Erythroblast (primary cell): ENCODE data around the gene PAX2.

Source experiments
- DNase-seq, 2 experiments: peaks; one replicate each; lab custom pipeline; 2025; lab: John Stamatoyannopoulos, UW
- GATA1 ChIP-seq: IDR thresholded peaks from 2 replicates; pipeline ENCODE4 v1.6.1; 2011; ENCODE audit warnings: low read depth, mild to moderate bottlenecking, control low read depth, low read length, moderate library complexity
- POLR2A ChIP-seq: IDR thresholded peaks from 2 replicates; pipeline ENCODE4 v1.6.1; 2011; ENCODE audit warnings: mild to moderate bottlenecking, low read length

Gene PAX2

GRCh38 chr10:100715101-100715444 lies 30.3 kb upstream of the PAX2 start:
- no peak for DNase-seq
- no peak for TF ChIP-seq GATA1
- TF ChIP-seq POLR2A = no peak

GRCh38 chr10:100715445-100716385 lies 29.7 kb upstream of the PAX2 start:
- TF ChIP-seq GATA1 = no peak
- no peak for TF ChIP-seq POLR2A
- no peak for DNase-seq

GRCh38 chr10:100717166-100717565 lies 28.2 kb upstream of the PAX2 start:
- TF ChIP-seq POLR2A = no peak
- no peak for TF ChIP-seq GATA1
- no peak for DNase-seq

- no peak for TF ChIP-seq GATA1
- no peak for TF ChIP-seq POLR2A
- DNase-seq = no peak
These were observed 27.1 kb upstream of the PAX2 start for GRCh38 chr10:100718197-100718742.

DNA sequence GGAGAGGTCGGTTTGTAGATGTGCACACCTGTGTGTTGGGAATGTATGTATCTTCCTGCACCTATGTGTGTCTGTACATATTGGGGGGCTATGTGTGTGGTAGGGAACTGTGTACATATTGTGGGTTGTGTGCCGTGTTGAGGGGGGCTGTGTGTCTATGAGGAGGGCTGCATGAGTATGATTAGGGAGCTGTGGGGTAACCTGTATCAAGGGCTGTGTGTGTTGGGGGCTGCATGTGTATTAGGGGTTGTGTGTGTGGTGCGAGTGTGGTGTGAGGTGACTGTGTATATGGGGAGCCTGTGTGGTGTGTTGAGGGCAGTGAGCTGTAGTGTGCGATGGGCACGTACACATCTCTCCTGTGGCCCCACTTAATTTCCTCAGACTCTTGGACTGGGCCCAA lies 22.2 kb upstream of the PAX2 start:
- DNase-seq = no peak
- no peak for TF ChIP-seq GATA1
- TF ChIP-seq POLR2A = no peak

DNA sequence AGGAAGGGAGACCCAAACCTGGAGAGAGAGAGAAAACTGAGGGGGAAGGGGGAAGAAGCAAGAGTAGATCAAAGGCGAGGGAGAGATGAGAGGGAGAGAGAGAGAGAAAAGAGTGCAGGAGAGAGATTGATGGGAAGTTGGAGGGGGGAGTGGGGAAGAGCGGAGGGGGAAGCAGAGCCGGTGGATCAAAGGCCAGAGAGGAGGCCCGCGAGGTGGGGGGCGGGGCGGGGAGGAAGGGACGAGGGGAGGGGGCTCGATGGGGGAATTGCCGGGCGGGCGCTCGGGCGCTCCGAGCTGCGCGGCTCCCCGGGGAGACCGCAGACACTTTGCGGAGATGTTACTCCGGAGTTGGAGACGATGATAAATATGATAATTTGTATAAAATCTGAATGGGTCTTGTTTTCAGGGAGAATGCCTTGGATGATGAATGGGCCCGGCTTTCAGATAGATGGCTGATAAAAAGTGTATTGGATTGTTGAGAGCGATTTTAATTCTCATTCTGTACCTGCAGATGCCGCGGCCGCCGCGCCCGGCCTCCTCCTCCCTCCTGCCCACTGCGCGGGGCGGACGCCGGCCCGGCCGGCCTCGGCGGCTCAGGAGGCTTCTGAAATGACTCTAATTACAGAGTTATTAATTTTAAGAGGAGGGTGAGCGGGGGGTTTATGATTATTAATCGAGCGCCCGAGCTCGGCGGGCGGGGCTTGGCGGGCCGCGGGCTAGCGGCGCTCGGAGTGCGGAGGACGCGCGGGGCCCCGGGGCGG lies 21.4 kb upstream of the PAX2 start:
- TF ChIP-seq POLR2A (no peak), GATA1 (no peak)
- no peak for DNase-seq

- DNase-seq = no peak
- TF ChIP-seq GATA1 (no peak), POLR2A (no peak)
These were observed 20.8 kb upstream of the PAX2 start for GRCh38 chr10:100724531-100725027.

DNA sequence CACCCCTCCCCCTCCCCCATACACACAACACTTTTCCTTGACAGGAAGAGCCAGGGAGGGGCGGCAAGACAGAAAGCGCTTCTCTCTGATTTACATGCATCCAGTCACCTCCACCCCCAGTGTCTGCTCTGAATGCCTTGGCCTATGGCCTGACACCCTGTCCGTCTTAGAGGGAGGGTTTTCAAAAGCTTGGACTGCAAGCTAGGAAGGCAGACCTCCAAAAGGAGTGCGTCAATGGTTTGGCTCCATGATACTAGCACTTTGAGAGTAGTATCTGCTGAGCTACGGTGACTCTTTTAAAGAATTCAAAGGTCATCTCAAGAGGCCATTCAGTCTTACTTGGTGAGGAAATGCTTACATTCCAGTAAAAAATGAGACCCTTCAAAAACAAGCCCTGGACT lies 20.3 kb upstream of the PAX2 start:
- TF ChIP-seq GATA1 = no peak
- no peak for TF ChIP-seq POLR2A
- no peak for DNase-seq

DNA sequence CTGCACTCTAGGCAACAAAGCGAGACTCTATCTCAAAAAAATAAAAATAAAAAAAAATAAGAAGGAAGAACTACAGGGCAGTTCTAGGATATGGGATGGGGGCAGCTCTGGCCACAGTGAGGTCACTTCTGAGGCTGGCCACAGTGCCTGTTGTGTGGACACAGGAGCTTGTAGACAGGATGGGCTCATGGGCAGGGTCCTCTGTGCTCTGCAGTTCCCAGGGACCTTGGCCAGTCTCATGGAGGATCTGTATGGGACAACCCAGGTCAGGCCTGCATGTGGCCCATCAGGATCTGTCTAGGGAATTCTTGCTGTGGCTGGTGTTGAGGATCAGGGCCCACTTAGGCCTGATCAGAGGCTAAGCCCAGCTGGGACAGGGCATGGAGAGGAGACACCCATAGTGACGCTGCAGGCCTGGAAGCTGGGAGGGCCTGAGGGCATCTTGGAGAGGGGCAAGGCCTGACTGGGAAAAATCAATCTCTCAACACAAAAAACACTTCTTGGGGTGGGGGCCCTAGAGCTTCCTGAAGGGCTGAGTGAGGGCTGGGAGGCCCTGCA lies 19.4 kb upstream of the PAX2 start:
- TF ChIP-seq GATA1 (no peak), POLR2A (no peak)
- DNase-seq = no peak

- TF ChIP-seq GATA1 (no peak), POLR2A (no peak)
- DNase-seq = no peak
These were observed 17.6 kb upstream of the PAX2 start for GRCh38 chr10:100727808-100728207.

- peak; percentile 14 to 19 for DNase-seq
- TF ChIP-seq POLR2A (no peak), GATA1 (no peak)
These were observed 16.2 kb upstream of the PAX2 start for GRCh38 chr10:100728928-100729861.

DNA sequence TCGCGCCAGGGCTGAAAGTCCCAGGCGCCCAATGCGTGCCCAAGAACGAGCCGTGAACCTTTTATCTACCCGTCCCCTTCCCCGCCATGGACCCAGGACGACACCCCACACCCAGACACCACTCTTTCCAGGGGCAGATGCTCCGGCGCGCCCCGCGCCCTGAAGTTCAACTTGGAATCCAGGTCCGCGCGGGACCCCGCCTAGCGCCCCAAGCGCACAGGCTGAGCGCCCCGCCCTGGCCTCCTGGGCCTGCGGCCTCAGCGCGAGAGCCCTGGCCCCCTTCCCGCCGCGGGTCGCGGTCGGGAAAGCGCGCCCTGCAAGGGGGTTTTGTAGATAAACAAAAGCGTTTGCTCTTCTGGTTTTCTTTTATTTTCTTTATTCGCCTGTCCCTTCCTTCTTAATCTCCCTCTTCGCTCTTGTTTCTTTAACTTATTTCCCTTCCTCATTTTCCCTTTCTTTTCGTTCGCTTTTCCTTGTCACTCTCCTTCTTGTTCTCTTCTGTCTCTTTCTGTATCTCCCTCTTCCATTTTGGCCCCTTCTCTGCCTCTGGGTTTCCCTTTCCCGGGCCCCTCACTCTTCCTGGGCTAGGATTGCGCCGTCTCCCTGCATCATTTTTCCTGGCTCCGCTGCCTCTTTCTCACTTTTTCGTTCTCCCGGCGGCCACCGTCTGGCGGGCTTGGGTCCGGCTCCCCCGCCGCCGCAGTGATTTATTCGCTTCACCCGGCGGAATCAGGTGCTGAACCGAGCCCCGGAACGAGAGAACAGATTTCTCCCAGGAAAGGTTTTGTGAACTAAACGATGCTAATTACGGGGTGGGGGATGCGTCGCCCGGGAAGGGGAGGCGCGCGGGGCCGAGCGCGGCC lies 15.3 kb upstream of the PAX2 start:
- TF ChIP-seq GATA1 (no peak), POLR2A (no peak)
- no peak for DNase-seq
